ENCODE measurements around the gene DES. TPM values are rescaled to one million over a fixed set of nuclear protein-coding genes. Genes with fewer than 3 reads are reported as not detected.

The DES gene
- total RNA-seq, 2 experiments from 2014 or later, result not detected

- intact Hi-C loops (cut with micrococcal nuclease), result no loop called here
- peaks cover 12% of the 10 kb centered on the region for H3K27me3 Mint-ChIP-seq
- ChIA-PET CTCF (no interaction called here), POLR2A (no interaction called here)
- no peak overlapping the region for H3K27ac Mint-ChIP-seq
- peaks cover 5% of the 10 kb centered on the region for H3K9me3 Mint-ChIP-seq
- DNase-seq, result no peak
- no peak overlapping the region for H3K4me3 Mint-ChIP-seq
- H3K36me3 Mint-ChIP-seq, result peaks cover 1% of the 10 kb centered on the region
- no peaks in the 10 kb centered on the region for H3K4me1 Mint-ChIP-seq (ENCODE audit: low read depth)
These were observed 8.6 kb upstream of the DES start for GRCh38 chr2:219409619-219410018.

- POLR2A ChIA-PET, result no interaction called here
These were observed 7.8 kb upstream of the DES start for GRCh38 chr2:219410390-219410789.

GRCh38 chr2:219414857-219415256 is 3.3 kb upstream of the DES start:
- ChIA-PET CTCF (no interaction called here), POLR2A (no interaction called here)

More at GRCh38 chr2:219410390-219410789, 7.8 kb upstream of the DES start:
- DNase-seq, result no peak
- Mint-ChIP-seq H3K36me3 (peaks cover 1% of the 10 kb centered on the region), H3K27ac (no peak overlapping the region), H3K27me3 (peaks cover 14% of the 10 kb centered on the region), H3K4me1 (ENCODE audit: low read depth) (no peaks in the 10 kb centered on the region), H3K9me3 (peaks cover 5% of the 10 kb centered on the region), H3K4me3 (no peak overlapping the region)
- intact Hi-C loops (cut with micrococcal nuclease), result no loop called here
- CTCF ChIA-PET, result interaction anchor here (0.8 to 1.1 kb wide), 2 partner anchors 85 to 120 kb away, joined by 3 read pairs; no protein-coding TSS in a partner anchor

GRCh38 chr2:219415580-219416234 is 2.5 kb upstream of the DES start:
- Mint-ChIP-seq H3K27me3 (peaks cover 28% of the 10 kb centered on the region), H3K9me3 (peaks cover 5% of the 10 kb centered on the region), H3K4me1 (ENCODE audit: low read depth) (peaks cover 2% of the 10 kb centered on the region), H3K4me3 (no peak overlapping the region), H3K36me3 (peaks cover 1% of the 10 kb centered on the region), H3K27ac (no peak overlapping the region)
- intact Hi-C loops (cut with micrococcal nuclease), result no loop called here
- DNase-seq, result no peak
- ChIA-PET CTCF (interaction anchor here (1.1 to 1.9 kb wide), 2 partner anchors 12 to 44 kb away, joined by 5 to 8 read pairs; no protein-coding TSS in a partner anchor), POLR2A (no interaction called here)

More at GRCh38 chr2:219414857-219415256, 3.3 kb upstream of the DES start:
- Mint-ChIP-seq H3K27me3 (peaks cover 19% of the 10 kb centered on the region), H3K4me1 (ENCODE audit: low read depth) (peaks cover 2% of the 10 kb centered on the region), H3K27ac (no peak overlapping the region), H3K36me3 (peaks cover 1% of the 10 kb centered on the region), H3K4me3 (no peak overlapping the region), H3K9me3 (peaks cover 5% of the 10 kb centered on the region)
- no peak for DNase-seq
- intact Hi-C loops (cut with micrococcal nuclease), result no loop called here

- CTCF ChIA-PET, result interaction anchor here (1.0 to 1.9 kb wide), 4 partner anchors 13 to 114 kb away, joined by 3 to 8 read pairs (median 4); no protein-coding TSS in a partner anchor
- intact Hi-C loops (cut with micrococcal nuclease), result no loop called here
- H3K36me3 Mint-ChIP-seq, result peaks cover 1% of the 10 kb centered on the region
- H3K9me3 Mint-ChIP-seq, result peaks cover 5% of the 10 kb centered on the region
- H3K27ac Mint-ChIP-seq, result no peak overlapping the region
- DNase-seq, result no peak
- H3K4me1 Mint-ChIP-seq (ENCODE audit: low read depth), result peaks cover 2% of the 10 kb centered on the region
- peaks cover 31% of the 10 kb centered on the region for H3K27me3 Mint-ChIP-seq
- no peak overlapping the region for H3K4me3 Mint-ChIP-seq
- POLR2A ChIA-PET, result no interaction called here
These were observed 2.0 kb upstream of the DES start for GRCh38 chr2:219416235-219416602.

GRCh38 chr2:219416938-219417337 is 1.2 kb upstream of the DES start:
- ChIA-PET CTCF (interaction anchor here (0.6 to 1.9 kb wide), 5 partner anchors 13 to 125 kb away, joined by 3 to 8 read pairs (median 4); no protein-coding TSS in a partner anchor), POLR2A (no interaction called here)
- Mint-ChIP-seq H3K4me3 (no peak overlapping the region), H3K27ac (no peak overlapping the region), H3K36me3 (no peaks in the 10 kb centered on the region), H3K4me1 (ENCODE audit: low read depth) (peaks cover 2% of the 10 kb centered on the region), H3K27me3 (peaks cover 34% of the 10 kb centered on the region), H3K9me3 (peaks cover 5% of the 10 kb centered on the region)
- DNase-seq, result no peak
- intact Hi-C loops (cut with micrococcal nuclease), result no loop called here

GRCh38 chr2:219417374-219417773 is 803 bp upstream of the DES start:
- intact Hi-C loops (cut with micrococcal nuclease), result no loop called here
- Mint-ChIP-seq H3K4me3 (no peak overlapping the region), H3K4me1 (ENCODE audit: low read depth) (peaks cover 2% of the 10 kb centered on the region), H3K27ac (no peak overlapping the region), H3K36me3 (no peaks in the 10 kb centered on the region), H3K9me3 (peaks cover 3% of the 10 kb centered on the region), H3K27me3 (peaks cover 32% of the 10 kb centered on the region)
- ChIA-PET CTCF (interaction anchor here (0.6 to 1.1 kb wide), 3 partner anchors 14 to 125 kb away, joined by 3 to 4 read pairs (median 3); no protein-coding TSS in a partner anchor), POLR2A (no interaction called here)
- DNase-seq, result no peak

- H3K9me3 Mint-ChIP-seq, result no peaks in the 10 kb centered on the region
- H3K36me3 Mint-ChIP-seq, result no peaks in the 10 kb centered on the region
- intact Hi-C loops (cut with micrococcal nuclease), result no loop called here
- H3K4me1 Mint-ChIP-seq (ENCODE audit: low read depth), result peaks cover 2% of the 10 kb centered on the region
- no peak for DNase-seq
- peaks cover 33% of the 10 kb centered on the region for H3K27me3 Mint-ChIP-seq
- no peak overlapping the region for H3K4me3 Mint-ChIP-seq
- CTCF ChIA-PET, result interaction anchor here (0.7 to 1.3 kb wide), 4 partner anchors 12 to 39 kb away, joined by 3 read pairs; no protein-coding TSS in a partner anchor
- H3K27ac Mint-ChIP-seq, result no peak overlapping the region
- POLR2A ChIA-PET, result no interaction called here
These were observed 791 bp downstream of the DES start for GRCh38 chr2:219419012-219419324.

GRCh38 chr2:219419331-219420197 is 1.4 kb downstream of the DES start:
- DNase-seq, result no peak
- ChIA-PET POLR2A (no interaction called here), CTCF (interaction anchor here (0.7 to 1.3 kb wide), 3 partner anchors 11 to 38 kb away, joined by 3 read pairs; no protein-coding TSS in a partner anchor)
- intact Hi-C loops (cut with micrococcal nuclease), result no loop called here
- H3K27me3 Mint-ChIP-seq, result peaks cover 32% of the 10 kb centered on the region
- no peaks in the 10 kb centered on the region for H3K36me3 Mint-ChIP-seq
- H3K9me3 Mint-ChIP-seq, result no peaks in the 10 kb centered on the region
- peaks cover 2% of the 10 kb centered on the region for H3K4me1 Mint-ChIP-seq (ENCODE audit: low read depth)
- no peak overlapping the region for H3K27ac Mint-ChIP-seq
- no peak overlapping the region for H3K4me3 Mint-ChIP-seq

GRCh38 chr2:219420687-219421086 is 2.5 kb downstream of the DES start:
- peaks cover 34% of the 10 kb centered on the region for H3K27me3 Mint-ChIP-seq
- no peak overlapping the region for H3K27ac Mint-ChIP-seq
- peaks cover 2% of the 10 kb centered on the region for H3K4me1 Mint-ChIP-seq (ENCODE audit: low read depth)
- no peaks in the 10 kb centered on the region for H3K9me3 Mint-ChIP-seq
- no peaks in the 10 kb centered on the region for H3K36me3 Mint-ChIP-seq
- CTCF ChIA-PET, result no interaction called here
- POLR2A ChIA-PET, result no interaction called here
- no peak for DNase-seq
- intact Hi-C loops (cut with micrococcal nuclease), result no loop called here
- H3K4me3 Mint-ChIP-seq, result no peak overlapping the region

GRCh38 chr2:219421323-219421722 is 3.1 kb downstream of the DES start:
- Mint-ChIP-seq H3K36me3 (no peaks in the 10 kb centered on the region), H3K4me1 (ENCODE audit: low read depth) (peaks cover 2% of the 10 kb centered on the region), H3K27ac (no peak overlapping the region), H3K4me3 (no peak overlapping the region), H3K27me3 (peaks cover 36% of the 10 kb centered on the region), H3K9me3 (no peaks in the 10 kb centered on the region)
- no peak for DNase-seq
- intact Hi-C loops (cut with micrococcal nuclease), result no loop called here
- POLR2A ChIA-PET, result no interaction called here
- CTCF ChIA-PET, result no interaction called here

- Mint-ChIP-seq H3K9me3 (no peaks in the 10 kb centered on the region), H3K27me3 (peaks cover 36% of the 10 kb centered on the region), H3K4me1 (ENCODE audit: low read depth) (peaks cover 2% of the 10 kb centered on the region), H3K4me3 (no peak overlapping the region), H3K27ac (no peak overlapping the region), H3K36me3 (no peaks in the 10 kb centered on the region)
- intact Hi-C loops (cut with micrococcal nuclease), result no loop called here
- CTCF ChIA-PET, result no interaction called here
- no peak for DNase-seq
- POLR2A ChIA-PET, result no interaction called here
These were observed 4.9 kb downstream of the DES start for GRCh38 chr2:219422952-219423534.

All from activated CD4-positive, alpha-beta memory T cell treated with anti-CD3 and anti-CD28 coated beads for 36 hours (primary cell).